Tibial artery (tissue), 4 donors: ENCODE results near the gene CDH4.

Experiments used
- DNase-seq, 2 donors: peaks; one replicate each; pipeline ENCODE4 v3.0.0-alpha.2; 2019
- H3K27ac ChIP-seq, 2 donors: fragments of 200-600 bp; sonication (generic) in 1 of 2; 1 replicate in 1 of 2; 2 replicates in 1 of 2; pipeline ENCODE4 v1.5.1; 2018 to 2019; ENCODE audit warnings: mild to moderate bottlenecking in 1 of 2
- H3K27me3 ChIP-seq, 2 donors: fragments of 200-600 bp; sonication (generic) in 1 of 2; one replicate each; pipeline versions ENCODE4 v1.5.1 to v1.6.0; 2016 to 2019
- H3K36me3 ChIP-seq, 3 donors: fragments of 200-600 bp; sonication (generic) in 2 of 3; one replicate each; pipeline ENCODE4 v1.5.1; 2016 to 2019; ENCODE audit warnings: mild to moderate bottlenecking in 2 of 3
- H3K4me1 ChIP-seq, 4 donors: fragments of 200-600 bp; sonication (generic) in 2 of 4; 1 replicate in 3 of 4; 2 replicates in 1 of 4; pipeline ENCODE4 v1.5.1; 2016 to 2019
- H3K4me3 ChIP-seq, 2 donors: fragments of 200-600 bp; sonication (generic) in 1 of 2; 1 replicate in 1 of 2; 2 replicates in 1 of 2; pipeline ENCODE4 v1.5.1; 2018 to 2019; ENCODE audit warnings: mild to moderate bottlenecking in 2 of 2
- H3K9me3 ChIP-seq, 3 donors: fragments of 200-600 bp; sonication (generic) in 1 of 3; one replicate each; pipeline ENCODE4 v1.5.1; 2016 to 2019
- CTCF ChIP-seq, 2 experiments: fragments of 200-600 bp in 1 of 2; fragments of 450-650 bp in 1 of 2; IDR thresholded peaks; one replicate each; pipeline ENCODE4 v1.5.1; 2017 to 2019; ENCODE audit warnings: antibody characterized with exemption in 2 of 2, mild to moderate bottlenecking in 1 of 2, moderate library complexity in 1 of 2
- intact Hi-C: fragments of 100-400 bp; cut with DNase I; formaldehyde crosslinking; loops from one replicate; pipeline ENCODE4 v1.15.0; 2023; ENCODE audit warnings: low total_unique reads

CDH4 gene

GRCh38 chr20:61571916-61572711 lies 320.1 kb downstream of the CDH4 start:
- DNase-seq: no peak
- Histone ChIP-seq H3K4me1 (no peaks in the 10 kb centered on the region), H3K9me3 (no peaks in the 10 kb centered on the region), H3K4me3 (no peak overlapping the region), H3K27me3 (peaks cover 0 to 11% of the 10 kb centered on the region in 2 donors), H3K27ac (no peak overlapping the region), H3K36me3 (no peaks in the 10 kb centered on the region)
- TF ChIP-seq CTCF (IDR thresholded peaks at IDR 0.05): no peak
- intact Hi-C loops: no loop called here

GRCh38 chr20:61572789-61573188 lies 320.7 kb downstream of the CDH4 start:
- no peak overlapping the region for H3K27ac ChIP-seq
- peaks cover 0 to 15% of the 10 kb centered on the region in 2 donors for H3K27me3 ChIP-seq
- H3K4me3 ChIP-seq: no peak overlapping the region
- TF ChIP-seq CTCF (IDR thresholded peaks at IDR 0.05): no peak
- H3K36me3 ChIP-seq: no peaks in the 10 kb centered on the region
- intact Hi-C loops: no loop called here
- DNase-seq: no peak
- no peaks in the 10 kb centered on the region for H3K9me3 ChIP-seq
- H3K4me1 ChIP-seq: no peaks in the 10 kb centered on the region

- H3K4me3 ChIP-seq: no peak overlapping the region
- intact Hi-C loops: no loop called here
- TF ChIP-seq CTCF (IDR thresholded peaks at IDR 0.05): no peak
Measured at GRCh38 chr20:61573415-61574305, 321.6 kb downstream of the CDH4 start.

GRCh38 chr20:61575151-61575937 lies 323.3 kb downstream of the CDH4 start:
- intact Hi-C loops: no loop called here
- DNase-seq: no peak
- TF ChIP-seq CTCF (IDR thresholded peaks at IDR 0.05): no peak
- H3K4me3 ChIP-seq: no peak overlapping the region
- no peaks in the 10 kb centered on the region for H3K9me3 ChIP-seq
- no peaks in the 10 kb centered on the region for H3K4me1 ChIP-seq
- H3K27ac ChIP-seq: no peak overlapping the region
- H3K27me3 ChIP-seq: peaks cover 0 to 15% of the 10 kb centered on the region in 2 donors
- no peaks in the 10 kb centered on the region for H3K36me3 ChIP-seq

More at GRCh38 chr20:61573415-61574305, 321.6 kb downstream of the CDH4 start:
- H3K9me3 ChIP-seq: no peaks in the 10 kb centered on the region
- H3K36me3 ChIP-seq: no peaks in the 10 kb centered on the region
- peaks cover 0 to 16% of the 10 kb centered on the region in 2 donors for H3K27me3 ChIP-seq
- no peak for DNase-seq
- H3K4me1 ChIP-seq: no peaks in the 10 kb centered on the region
- no peak overlapping the region for H3K27ac ChIP-seq

- Histone ChIP-seq H3K36me3 (no peaks in the 10 kb centered on the region), H3K9me3 (no peaks in the 10 kb centered on the region), H3K4me1 (no peaks in the 10 kb centered on the region), H3K27ac (no peak overlapping the region), H3K27me3 (peaks cover 0 to 18% of the 10 kb centered on the region in 2 donors), H3K4me3 (no peak overlapping the region)
- DNase-seq: no peak
- intact Hi-C loops: no loop called here
- TF ChIP-seq CTCF (IDR thresholded peaks at IDR 0.05): no peak
Measured at GRCh38 chr20:61576372-61576771, 324.3 kb downstream of the CDH4 start.
